NCI-H526 treated with DMSO at 0.1 percent for 48 hours (cell line): Measurements from ENCODE around the gene UBE2G2.
"Not testable (repeated sequence)": the region's sequence is repeated elsewhere in the genome, so short reads cannot be mapped to it uniquely, and the experiment has no call there.

Experiments used
- DNase-seq: peaks from one replicate; lab custom pipeline; 2025; lab: John Stamatoyannopoulos, UW

The UBE2G2 gene

GRCh38 chr21:44836349-44836665, 34.7 kb upstream of the UBE2G2 start:
- DNase-seq, result no peak

- DNase-seq, result no peak
Measured at GRCh38 chr21:44835647-44835973, 34.0 kb upstream of the UBE2G2 start.

- no peak for DNase-seq
Measured at GRCh38 chr21:44834951-44835646, 33.5 kb upstream of the UBE2G2 start.

GRCh38 chr21:44834231-44834950, 32.8 kb upstream of the UBE2G2 start:
- DNase-seq, result no peak

GRCh38 chr21:44833663-44834062, 32.0 kb upstream of the UBE2G2 start:
- DNase-seq, result no peak

GRCh38 chr21:44832516-44833255, 31.1 kb upstream of the UBE2G2 start:
- DNase-seq, result not testable (repeated sequence)

GRCh38 chr21:44831227-44831860, 29.7 kb upstream of the UBE2G2 start:
- DNase-seq, result no peak

- DNase-seq, result no peak
Measured at GRCh38 chr21:44829507-44830092, 28.0 kb upstream of the UBE2G2 start.

- DNase-seq, result no peak
Measured at GRCh38 chr21:44828362-44829056, 26.9 kb upstream of the UBE2G2 start.

- DNase-seq, result no peak
Measured at GRCh38 chr21:44823179-44823660, 21.6 kb upstream of the UBE2G2 start.

GRCh38 chr21:44822484-44823178, 21.0 kb upstream of the UBE2G2 start:
- no peak for DNase-seq

- no peak for DNase-seq
Measured at GRCh38 chr21:44820851-44821250, 19.2 kb upstream of the UBE2G2 start.

- DNase-seq, result no peak
Measured at GRCh38 chr21:44819283-44820243, 17.9 kb upstream of the UBE2G2 start.

GRCh38 chr21:44818640-44819011, 17.0 kb upstream of the UBE2G2 start:
- no peak for DNase-seq

- peak; percentile 52 for DNase-seq
Measured at GRCh38 chr21:44817914-44818639, 16.5 kb upstream of the UBE2G2 start, which contains the start of gene SUMO3. Gene SUMO3, minus strand, starts transcription at chr21:44818062. Its CDS starts 94 bp downstream, at chr21:44817968.

- peak; percentile 60 for DNase-seq
Measured at GRCh38 chr21:44817506-44817880, 15.9 kb upstream of the UBE2G2 start.

- DNase-seq, result no peak
Measured at GRCh38 chr21:44816761-44817505, 15.3 kb upstream of the UBE2G2 start.
